Measurements from ENCODE around the gene RAB34.

Gene RAB34

GRCh38 chr17:28717578-28718332 is at the start of gene RAB34:
TSS of gene RAB34 (minus strand) at chr17:28717868. CDS start at chr17:28717266, 602 bp downstream.
- intact Hi-C loops (cut with DNase I; ENCODE audit: low total_unique reads): no loop called here
- Histone ChIP-seq H3K4me1 (peaks cover 0 to 51% (median 49%) of the 10 kb centered on the region in 4 donors), H3K4me3 (peak within 1 kb of the TSS; percentile 65 to 86), H3K27ac (peak within 1 kb of the TSS; percentile 96 to 98), H3K9me3 (no peaks in the 10 kb centered on the region), H3K36me3 (peaks cover 31 to 44% (median 41%) of the 10 kb centered on the region in 3 donors), H3K27me3 (no peaks in the 10 kb centered on the region)
- TF ChIP-seq CTCF (IDR thresholded peaks at IDR 0.05): peak in 1 of 2 experiments; percentile 26
- peak; percentile 70 to 90 for DNase-seq

GRCh38 chr17:28765038-28765437 is 47.4 kb upstream of the RAB34 start:
- TF ChIP-seq CTCF (IDR thresholded peaks at IDR 0.05): no peak
- intact Hi-C loops (cut with DNase I; ENCODE audit: low total_unique reads): loop anchor here (10.0 kb wide), 1 partner anchor 80 kb away; the partner anchor contains the start of gene FAM222B
- Histone ChIP-seq H3K27ac (no peak overlapping the region), H3K36me3 (peaks cover 6 to 33% (median 28%) of the 10 kb centered on the region in 3 donors), H3K27me3 (no peaks in the 10 kb centered on the region), H3K4me3 (no peak overlapping the region), H3K9me3 (no peaks in the 10 kb centered on the region), H3K4me1 (peaks cover 0 to 11% (median 0%) of the 10 kb centered on the region in 4 donors)
- peak in 1 of 2 donors; percentile 12 for DNase-seq

GRCh38 chr17:28763804-28764266 is 46.2 kb upstream of the RAB34 start:
- intact Hi-C loops (cut with DNase I; ENCODE audit: low total_unique reads): loop anchor here (5.0 to 10.0 kb wide), 2 partner anchors 81 to 153 kb away; partner anchors contain the start of gene FAM222B
- no peaks in the 10 kb centered on the region for H3K9me3 ChIP-seq
- DNase-seq: peak; percentile 81 to 93
- peaks cover 16 to 45% (median 40%) of the 10 kb centered on the region in 3 donors for H3K36me3 ChIP-seq
- H3K27ac ChIP-seq: no peak overlapping the region
- peak; percentile 89 to 92 for TF ChIP-seq CTCF (IDR thresholded peaks at IDR 0.05)
- peaks cover 0 to 11% (median 0%) of the 10 kb centered on the region in 4 donors for H3K4me1 ChIP-seq
- no peaks in the 10 kb centered on the region for H3K27me3 ChIP-seq
- no peak overlapping the region for H3K4me3 ChIP-seq

- DNase-seq: peak in 1 of 2 donors; percentile 5
- H3K27ac ChIP-seq: no peak overlapping the region
- intact Hi-C loops (cut with DNase I; ENCODE audit: low total_unique reads): loop anchor here (5.0 to 10.0 kb wide), 2 partner anchors 82 to 154 kb away; partner anchors contain the start of gene FAM222B
These were observed 45.6 kb upstream of the RAB34 start for GRCh38 chr17:28763137-28763799.

More at GRCh38 chr17:28763137-28763799, 45.6 kb upstream of the RAB34 start:
- Histone ChIP-seq H3K27me3 (no peaks in the 10 kb centered on the region), H3K4me1 (peaks cover 0 to 11% (median 0%) of the 10 kb centered on the region in 4 donors), H3K36me3 (peaks cover 22 to 51% (median 46%) of the 10 kb centered on the region in 3 donors), H3K9me3 (no peaks in the 10 kb centered on the region), H3K4me3 (no peak overlapping the region)
- no peak for TF ChIP-seq CTCF (IDR thresholded peaks at IDR 0.05)
